PC-9 (cell line): ENCODE data around the gene SERINC5. TPM values are rescaled to one million over a fixed set of nuclear protein-coding genes. Genes with fewer than 3 reads are reported as not detected.

ENCODE experiments used
- BruUV-seq: library from RNA; stranded (reverse); fragments of 400-500 nt; replicated peaks from 2 replicates; lab custom pipeline; 2021; lab: Mats Ljungman, UMichigan
- CTCF ChIA-PET: fragments of 300-600 bp; sonication (Branson Sonifier 250); formaldehyde crosslinking; loops from one replicate; lab custom pipeline; 2022; ENCODE audit warnings: antibody characterized with exemption; lab: Charles Lee
- POLR2A ChIA-PET: fragments of 300-600 bp; sonication (Branson Sonifier 250); formaldehyde crosslinking; loops from one replicate; lab custom pipeline; 2022; ENCODE audit warnings: antibody characterized with exemption; ENCODE audit not compliant: unreplicated experiment; lab: Charles Lee
- DNase-seq, 2 experiments: peaks; one replicate each; pipeline versions ENCODE4 v3.0.0 to v3.0.0-alpha.2; 2015 to 2022; ENCODE audit warnings: mixed read lengths in 1 of 2
- H2AFZ ChIP-seq: fragments of 200-600 bp; sonication (generic); 2 replicates; pipeline ENCODE4 v1.8.1; 2017; ENCODE audit warnings: antibody characterized with exemption
- H3F3A ChIP-seq: fragments of 200-600 bp; sonication (generic); 2 replicates; pipeline ENCODE4 v1.8.1; 2017; ENCODE audit warnings: antibody characterized with exemption, mild to moderate bottlenecking, low read depth; ENCODE audit not compliant: insufficient read depth
- H3K27ac ChIP-seq: fragments of 200-600 bp; sonication (generic); 2 replicates; pipeline ENCODE4 v1.6.1; 2016; ENCODE audit warnings: mixed run types
- H3K27me3 ChIP-seq: fragments of 200-600 bp; sonication (generic); 2 replicates; pipeline ENCODE4 v1.6.1; 2016; ENCODE audit warnings: low read depth, mixed run types; ENCODE audit not compliant: insufficient read depth
- H3K36me3 ChIP-seq: fragments of 200-600 bp; sonication (generic); 2 replicates; pipeline ENCODE4 v1.6.1; 2016; ENCODE audit warnings: low read depth, mixed run types
- H3K4me1 ChIP-seq: fragments of 200-600 bp; sonication (generic); replicated peaks from 2 replicates; pipeline ENCODE4 v1.6.1; 2016; ENCODE audit warnings: mixed run types; ENCODE audit not compliant: insufficient read depth
- H3K4me2 ChIP-seq: fragments of 200-600 bp; sonication (generic); 2 replicates; pipeline ENCODE4 v1.6.1; 2017; ENCODE audit warnings: mixed run types
- H3K4me3 ChIP-seq: fragments of 200-600 bp; sonication (generic); 2 replicates; pipeline ENCODE4 v1.6.1; 2016; ENCODE audit warnings: mixed run types
- H3K79me2 ChIP-seq: fragments of 200-600 bp; sonication (generic); 2 replicates; pipeline ENCODE4 v1.6.1; 2017; ENCODE audit warnings: low read depth, mixed run types
- H3K9me2 ChIP-seq: fragments of 200-600 bp; sonication (generic); 2 replicates; pipeline ENCODE4 v1.8.1; 2017; ENCODE audit warnings: mild to moderate bottlenecking; ENCODE audit not compliant: insufficient read depth
- H3K9me3 ChIP-seq: fragments of 200-600 bp; sonication (generic); 2 replicates; pipeline ENCODE4 v1.8.1; 2016; ENCODE audit warnings: low read depth; ENCODE audit not compliant: insufficient read depth
- H4K20me1 ChIP-seq: fragments of 200-600 bp; sonication (generic); 2 replicates; pipeline ENCODE4 v1.8.1; 2017; ENCODE audit not compliant: insufficient read depth
- CTCF ChIP-seq: fragments of 200-600 bp; sonication (generic); conservative IDR thresholded peaks from 2 replicates; pipeline ENCODE4 v1.6.1; 2017; ENCODE audit warnings: mixed run types, antibody characterized with exemption, mild to moderate bottlenecking, moderate library complexity
- EZH2 ChIP-seq: fragments of 200-600 bp; sonication (generic); IDR thresholded peaks from 2 replicates; pipeline ENCODE4 v1.8.0; 2017; ENCODE audit warnings: antibody characterized with exemption, low read depth
- intact Hi-C: fragments of 100-400 bp; cut with micrococcal nuclease; formaldehyde crosslinking; loops from one replicate; pipeline ENCODE4 v1.10.0; 2022; ENCODE audit not compliant: unreplicated experiment
- total RNA-seq: library from RNA; stranded (reverse); gene quantifications from 2 replicates; pipeline ENCODE4 v1.2.3, GENCODE V29; 2021

The SERINC5 gene
- total RNA-seq, 1 experiment from 2014 or later = 68.8 TPM

- Histone ChIP-seq H2AFZ (peak overlapping the region; percentile 78), H3K79me2 (no peaks in the 10 kb centered on the region), H3K9me2 (no peaks in the 10 kb centered on the region), H3F3A (no peaks in the 10 kb centered on the region; the same call in 1 of the 2 replicates), H3K4me1 (peaks cover 7% of the 10 kb centered on the region; the same call in 1 of the 2 replicates), H3K27ac (no peak overlapping the region), H3K36me3 (no peaks in the 10 kb centered on the region), H4K20me1 (no peaks in the 10 kb centered on the region), H3K9me3 (no peaks in the 10 kb centered on the region), H3K4me3 (peak overlapping the region; percentile 53; the same call in 1 of the 2 replicates), H3K4me2 (peak overlapping the region; percentile 88), H3K27me3 (no peaks in the 10 kb centered on the region)
- DNase-seq = peak; percentile 44 to 72
- no TSS peak for BruUV-seq
- ChIA-PET POLR2A (no interaction called here), CTCF (interaction anchor here (0.5 to 2.2 kb wide), 8 partner anchors 108 to 949 kb away, joined by 3 to 10 read pairs (median 4); no protein-coding TSS in a partner anchor)
- intact Hi-C loops = loop anchor here (1.0 to 2.0 kb wide), 7 partner anchors 91 to 1061 kb away; partner anchors contain the start of gene MTX3
- TF ChIP-seq CTCF (peak; percentile 95), EZH2 (no peak)
These were observed 173.1 kb downstream of the SERINC5 start for GRCh38 chr5:80082731-80083100.

- Histone ChIP-seq H3F3A (no peaks in the 10 kb centered on the region; the same call in 1 of the 2 replicates), H3K4me3 (peak overlapping the region; percentile 53; the same call in 1 of the 2 replicates), H2AFZ (peak overlapping the region; percentile 78), H3K27me3 (no peaks in the 10 kb centered on the region), H4K20me1 (no peaks in the 10 kb centered on the region), H3K9me3 (no peaks in the 10 kb centered on the region), H3K9me2 (no peaks in the 10 kb centered on the region), H3K79me2 (no peaks in the 10 kb centered on the region), H3K4me2 (peak overlapping the region; percentile 88), H3K27ac (no peak overlapping the region), H3K36me3 (no peaks in the 10 kb centered on the region), H3K4me1 (peaks cover 7% of the 10 kb centered on the region; the same call in 1 of the 2 replicates)
- no peak for DNase-seq
- TF ChIP-seq EZH2 (no peak), CTCF (no peak)
- CTCF ChIA-PET = no interaction called here
- intact Hi-C loops = loop anchor here (1.0 to 2.0 kb wide), 3 partner anchors 91 to 617 kb away; partner anchors contain the start of gene MTX3
- POLR2A ChIA-PET = no interaction called here
- BruUV-seq = no TSS peak
These were observed 173.6 kb downstream of the SERINC5 start for GRCh38 chr5:80082281-80082680.

- no TSS peak for BruUV-seq
- H3K4me3 ChIP-seq = no peak overlapping the region
- H3K4me1 ChIP-seq = peaks cover 7% of the 10 kb centered on the region; the same call in 1 of the 2 replicates
- H4K20me1 ChIP-seq = no peaks in the 10 kb centered on the region
- H3K27me3 ChIP-seq = no peaks in the 10 kb centered on the region
- no peaks in the 10 kb centered on the region for H3K9me3 ChIP-seq
- intact Hi-C loops = no loop called here
- no peak overlapping the region for H2AFZ ChIP-seq
- POLR2A ChIA-PET = no interaction called here
- no peak overlapping the region for H3K4me2 ChIP-seq
- H3F3A ChIP-seq = no peaks in the 10 kb centered on the region; the same call in 1 of the 2 replicates
- TF ChIP-seq EZH2 (no peak), CTCF (no peak)
- no peaks in the 10 kb centered on the region for H3K79me2 ChIP-seq
- CTCF ChIA-PET = interaction anchor here (0.8 kb wide), 1 partner anchor 1054 kb away, joined by 4 read pairs; no protein-coding TSS in a partner anchor
- DNase-seq = no peak
- H3K9me2 ChIP-seq = no peaks in the 10 kb centered on the region
- H3K36me3 ChIP-seq = no peaks in the 10 kb centered on the region
- H3K27ac ChIP-seq = no peak overlapping the region
These were observed 176.9 kb downstream of the SERINC5 start for GRCh38 chr5:80078921-80079320.
